A204.1 (cell line): Measurements from ENCODE around the gene LYST.
"Not testable (repeated sequence)": the region's sequence is repeated elsewhere in the genome, so short reads cannot be mapped to it uniquely, and the experiment has no call there.

Experiments
- FAIRE-seq: peaks from 2 replicates; lab custom pipeline; 2012; peaks lifted over from hg19 to GRCh38; lab: Jason Lieb, UNC

LYST gene

GRCh38 chr1:235757587-235758096 is 109.1 kb downstream of the LYST start:
- FAIRE-seq = no peak

GRCh38 chr1:235754186-235754585 is 112.5 kb downstream of the LYST start:
- not testable (repeated sequence) for FAIRE-seq

GRCh38 chr1:235749755-235750300 is 116.9 kb downstream of the LYST start:
- no peak for FAIRE-seq

GRCh38 chr1:235748747-235749146 is 118.0 kb downstream of the LYST start:
- no peak for FAIRE-seq

GRCh38 chr1:235746245-235746644 is 120.5 kb downstream of the LYST start:
- no peak for FAIRE-seq

- FAIRE-seq = no peak
These were observed 121.1 kb downstream of the LYST start for GRCh38 chr1:235745503-235746136.

- no peak for FAIRE-seq
These were observed 123.6 kb downstream of the LYST start for GRCh38 chr1:235742914-235743599.

- FAIRE-seq = no peak
These were observed 125.4 kb downstream of the LYST start for GRCh38 chr1:235741294-235741693.

- FAIRE-seq = no peak
These were observed 127.1 kb downstream of the LYST start for GRCh38 chr1:235739631-235740030.

GRCh38 chr1:235739124-235739523 is 127.6 kb downstream of the LYST start:
- FAIRE-seq = no peak

GRCh38 chr1:235737751-235738150 is 129.0 kb downstream of the LYST start:
- FAIRE-seq = no peak

- no peak for FAIRE-seq
These were observed 130.4 kb downstream of the LYST start for GRCh38 chr1:235736263-235736662.

GRCh38 chr1:235735621-235736020 is 131.1 kb downstream of the LYST start:
- FAIRE-seq = no peak

GRCh38 chr1:235734335-235734734 is 132.4 kb downstream of the LYST start:
- no peak for FAIRE-seq

- FAIRE-seq = peak; percentile 90
These were observed 136.7 kb downstream of the LYST start for GRCh38 chr1:235730007-235730406.

- FAIRE-seq = no peak
These were observed 140.1 kb downstream of the LYST start for GRCh38 chr1:235726557-235726956.

- no peak for FAIRE-seq
These were observed 141.3 kb downstream of the LYST start for GRCh38 chr1:235725434-235725833.

GRCh38 chr1:235724730-235725129 is 142.0 kb downstream of the LYST start:
- FAIRE-seq = no peak

- FAIRE-seq = no peak
These were observed 143.8 kb downstream of the LYST start for GRCh38 chr1:235722858-235723257.

GRCh38 chr1:235721982-235722381 is 144.7 kb downstream of the LYST start:
- no peak for FAIRE-seq

- no peak for FAIRE-seq
These were observed 146.2 kb downstream of the LYST start for GRCh38 chr1:235720544-235720943.

GRCh38 chr1:235714205-235714897 is 152.4 kb downstream of the LYST start:
- no peak for FAIRE-seq

- no peak for FAIRE-seq
These were observed 153.9 kb downstream of the LYST start for GRCh38 chr1:235712812-235713211.
